ENCODE data around the gene GASK1B.

The GASK1B gene

GRCh38 chr4:158182736-158183135, 9.9 kb upstream of the GASK1B start:
- no peak for DNase-seq

GRCh38 chr4:158181906-158182305, 9.1 kb upstream of the GASK1B start:
- DNase-seq = no peak

GRCh38 chr4:158179465-158179864, 6.6 kb upstream of the GASK1B start:
- DNase-seq = no peak

GRCh38 chr4:158176776-158177175, 4.0 kb upstream of the GASK1B start:
- no peak for DNase-seq

GRCh38 chr4:158176108-158176507, 3.3 kb upstream of the GASK1B start:
- no peak for DNase-seq

- no peak for DNase-seq
Observed at GRCh38 chr4:158170691-158171561, 1.9 kb downstream of the GASK1B start.

GRCh38 chr4:158169931-158170690, 2.7 kb downstream of the GASK1B start:
- DNase-seq = no peak

GRCh38 chr4:158169506-158169905, 3.3 kb downstream of the GASK1B start:
- DNase-seq = no peak

GRCh38 chr4:158168606-158169005, 4.2 kb downstream of the GASK1B start:
- DNase-seq = no peak

GRCh38 chr4:158166701-158167100, 6.1 kb downstream of the GASK1B start:
- DNase-seq = no peak

GRCh38 chr4:158164768-158165213, 8.0 kb downstream of the GASK1B start:
- DNase-seq = no peak

- DNase-seq = no peak
Observed at GRCh38 chr4:158163941-158164767, 8.7 kb downstream of the GASK1B start.

GRCh38 chr4:158162631-158163030, 10.2 kb downstream of the GASK1B start:
- DNase-seq = no peak

- no peak for DNase-seq
Observed at GRCh38 chr4:158161551-158162354, 11.1 kb downstream of the GASK1B start.

GRCh38 chr4:158159718-158160094, 13.1 kb downstream of the GASK1B start:
- no peak for DNase-seq

- DNase-seq = no peak
Observed at GRCh38 chr4:158159054-158159717, 13.6 kb downstream of the GASK1B start.

- no peak for DNase-seq
Observed at GRCh38 chr4:158157412-158157811, 15.4 kb downstream of the GASK1B start.

- DNase-seq = no peak
Observed at GRCh38 chr4:158155656-158156356, 17.0 kb downstream of the GASK1B start.

- DNase-seq = no peak
Observed at GRCh38 chr4:158147151-158147550, 25.7 kb downstream of the GASK1B start.

- DNase-seq = no peak
Observed at GRCh38 chr4:158146736-158147135, 26.1 kb downstream of the GASK1B start.

GRCh38 chr4:158139086-158139485, 33.7 kb downstream of the GASK1B start:
- DNase-seq = no peak

Data from NCI-H2227 treated with DMSO at 0.1 percent for 48 hours (cell line).